Measurements from ENCODE around the gene ZNF543.
"Not testable (repeated sequence)": the region's sequence is repeated elsewhere in the genome, so short reads cannot be mapped to it uniquely, and the experiment has no call there.

ZNF543 gene

DNA sequence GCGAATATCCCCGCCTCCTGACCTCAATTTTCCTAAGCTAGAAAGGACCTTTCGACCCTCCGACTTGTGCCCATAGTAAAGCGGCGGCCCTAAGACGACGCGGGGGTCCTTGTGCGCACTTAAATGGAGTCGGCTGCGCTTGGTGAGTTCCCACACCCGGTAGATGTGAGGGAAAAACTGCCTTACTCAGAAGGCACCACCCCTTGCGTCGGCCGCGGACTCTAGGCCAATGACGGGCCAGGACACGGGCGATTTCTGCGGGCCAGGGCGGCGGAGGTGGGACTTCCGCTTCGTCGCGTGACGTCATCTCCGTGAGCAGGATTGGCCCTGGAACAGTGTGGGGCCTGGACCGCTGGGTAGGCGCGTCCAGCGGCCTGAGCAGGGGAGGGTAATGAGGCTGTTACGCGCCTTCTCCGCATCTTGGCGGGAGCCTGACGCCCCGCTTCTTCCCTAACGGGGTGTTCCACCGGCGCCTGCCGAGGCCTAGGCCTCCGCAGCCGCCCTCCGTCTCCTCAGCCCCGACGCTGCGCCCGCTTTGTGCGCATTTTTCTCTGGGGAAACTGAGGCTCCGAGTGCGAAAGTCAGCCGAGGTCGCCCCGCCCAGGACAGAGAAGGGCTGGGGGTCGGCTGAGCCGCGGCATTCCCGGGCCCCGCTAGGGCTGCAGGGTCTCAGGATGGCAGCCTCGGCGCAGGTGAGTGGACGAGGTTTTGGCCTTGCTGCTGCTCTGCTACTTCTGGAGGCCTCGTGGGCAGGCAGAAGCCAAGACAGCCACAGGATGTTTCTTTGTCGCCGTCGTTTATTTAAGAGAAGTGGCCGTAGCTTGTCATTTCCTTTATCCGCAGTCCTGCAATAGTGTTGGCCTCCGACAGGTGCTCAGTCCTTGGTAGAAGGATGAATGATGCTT lies at the start of gene ZNF543:
Gene ZNF543, plus strand, starts transcription at position 293 of the 905 bp plus-strand sequence. Its CDS starts 382 bp downstream, at position 675.
- peak; percentile 95 for DNase-seq

- DNase-seq = no peak
Measured at GRCh38 chr19:57271280-57271679, 49.0 kb upstream of the ZNF543 start.

DNA sequence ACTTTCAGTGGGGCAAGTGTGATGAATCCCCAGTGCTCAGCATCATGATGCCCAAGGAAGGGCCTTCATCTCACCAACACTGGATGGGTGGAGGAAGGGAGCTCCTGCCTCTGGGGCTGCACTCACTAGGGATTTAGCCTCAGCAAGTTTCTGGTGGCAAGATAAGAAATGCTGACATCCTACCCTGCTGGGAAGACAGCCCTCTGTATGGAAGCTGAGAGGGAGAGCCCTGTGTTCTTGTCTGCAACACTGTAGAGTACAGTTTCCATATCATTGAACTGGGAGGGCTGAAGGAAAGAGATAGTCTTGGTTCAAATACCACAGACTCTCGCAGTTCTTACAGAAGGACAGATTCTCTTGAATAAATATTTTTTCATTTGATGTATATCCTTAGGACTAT lies 47.3 kb upstream of the ZNF543 start:
- DNase-seq = no peak

- no peak for DNase-seq
Measured at GRCh38 chr19:57276430-57276829, 43.8 kb upstream of the ZNF543 start.

DNA sequence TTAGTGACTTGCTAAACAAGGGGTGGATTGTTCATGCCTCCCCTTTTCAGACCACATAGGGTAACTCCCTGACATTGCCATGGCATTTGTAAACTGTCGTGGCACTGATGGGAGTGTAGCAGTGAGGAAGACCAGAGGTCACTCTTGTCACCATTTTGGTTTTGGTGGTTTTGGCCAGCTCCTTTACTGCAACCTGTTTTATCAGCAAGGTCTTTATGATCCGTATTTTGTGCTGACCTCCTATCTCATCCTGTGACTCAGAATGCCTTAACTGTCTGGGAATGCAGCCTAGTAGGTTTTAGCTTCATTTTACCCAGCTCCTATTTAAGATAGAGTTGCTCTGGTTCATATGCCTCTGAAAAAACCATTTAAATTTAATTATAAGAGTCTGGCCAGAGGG lies 41.8 kb upstream of the ZNF543 start:
- not testable (repeated sequence) for DNase-seq

DNA sequence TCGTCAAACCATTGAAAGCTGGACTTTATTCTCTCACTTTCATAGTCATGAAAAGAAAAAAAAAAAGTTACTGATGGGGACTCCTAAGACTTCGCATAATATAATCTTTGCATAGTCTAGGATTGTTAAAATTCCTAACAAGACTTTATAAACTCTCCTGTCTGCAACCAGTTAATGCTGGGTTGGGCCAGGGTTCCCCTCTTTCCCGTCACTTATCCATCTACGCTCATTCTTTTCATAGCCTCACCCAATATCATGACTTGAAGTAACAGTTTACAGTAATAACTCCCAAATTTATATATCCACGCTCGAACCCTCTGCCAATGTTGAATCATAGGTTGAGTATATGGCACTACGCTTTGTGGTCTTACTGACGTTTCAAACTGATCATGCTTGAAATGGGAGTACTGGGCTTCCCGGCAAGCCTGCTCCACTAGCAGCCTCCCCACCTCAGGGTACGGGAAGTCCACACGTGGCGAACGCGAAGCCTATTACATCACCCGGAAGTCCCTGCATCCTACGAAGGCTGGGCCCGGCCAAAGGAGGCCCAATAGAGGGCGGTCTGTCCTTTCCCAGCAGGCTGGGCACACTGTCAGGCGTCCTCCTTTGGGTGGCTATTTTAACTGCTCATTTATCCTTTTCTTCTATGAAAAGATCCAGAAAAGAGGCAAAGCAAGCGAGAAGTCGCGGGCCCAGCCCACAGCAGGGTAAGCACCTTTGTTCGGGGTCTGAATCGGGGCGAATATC lies 40.7 kb upstream of the ZNF543 start:
- DNase-seq = peak; percentile 87

DNA sequence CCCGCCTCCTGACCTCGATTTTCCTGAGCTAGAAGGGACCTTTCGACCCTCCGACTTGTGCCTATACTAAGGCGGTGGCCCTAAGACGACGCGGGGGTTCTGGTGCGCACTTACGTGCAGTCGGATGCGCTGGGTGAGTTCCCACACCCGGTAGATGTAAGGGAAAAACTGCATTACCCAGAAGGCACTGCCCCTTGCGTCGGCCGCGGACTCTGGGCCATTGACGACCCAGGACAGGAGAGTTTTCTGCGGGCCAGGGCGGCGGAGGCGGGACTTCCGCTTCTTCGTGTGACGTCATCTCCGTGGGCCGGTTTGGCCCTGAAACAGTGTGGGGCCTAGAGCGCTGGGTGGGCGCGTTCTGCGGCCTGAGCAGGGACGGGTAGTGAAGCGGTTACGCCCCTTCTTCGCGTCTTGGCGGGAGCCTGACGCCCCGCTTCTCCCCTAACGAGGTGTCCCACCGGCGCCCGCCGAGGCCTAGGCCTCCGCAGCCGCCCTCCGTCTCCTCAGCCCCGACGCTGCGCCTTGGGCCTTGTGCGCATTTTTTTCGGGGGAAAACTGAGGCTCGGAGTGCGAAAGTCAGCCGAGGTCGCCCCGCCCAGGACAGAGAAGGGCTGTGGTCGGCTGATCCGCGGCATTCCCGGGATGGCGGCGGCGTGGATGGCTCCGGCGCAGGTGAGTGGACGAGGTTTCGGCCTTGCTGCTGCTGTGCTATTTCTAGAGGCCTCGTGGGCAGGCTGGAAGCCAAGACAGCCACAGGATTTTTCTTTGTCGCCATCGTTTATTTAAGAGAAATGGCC lies 39.9 kb upstream of the ZNF543 start, which contains the start of gene ZNF460:
Gene ZNF460, plus strand, starts transcription at position 321 of the 797 bp plus-strand sequence. Its CDS starts 322 bp downstream, at position 643.
- peak; percentile 97 for DNase-seq

DNA sequence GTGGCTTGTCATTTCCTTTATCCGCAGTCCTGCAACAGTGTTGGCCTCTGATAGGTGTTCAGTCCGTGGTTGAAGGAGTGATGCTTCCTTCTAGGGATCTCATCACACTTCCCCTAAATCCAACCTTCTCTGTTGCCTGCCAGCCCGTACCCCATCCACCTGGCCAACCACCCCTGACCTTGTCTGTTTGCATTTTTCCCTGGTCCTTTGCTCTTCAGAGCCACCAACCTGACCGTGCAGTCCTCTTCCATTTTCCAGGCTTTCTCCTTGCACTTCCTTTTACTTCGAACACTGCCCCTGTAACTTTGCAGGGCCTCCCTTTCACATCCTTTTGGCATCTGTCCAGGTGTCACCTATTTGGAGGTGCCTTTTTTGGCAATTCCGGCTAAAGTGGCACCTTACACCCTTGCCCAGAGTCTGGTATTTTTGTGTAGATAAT lies 39.3 kb upstream of the ZNF543 start:
- DNase-seq = peak; percentile 25

DNA sequence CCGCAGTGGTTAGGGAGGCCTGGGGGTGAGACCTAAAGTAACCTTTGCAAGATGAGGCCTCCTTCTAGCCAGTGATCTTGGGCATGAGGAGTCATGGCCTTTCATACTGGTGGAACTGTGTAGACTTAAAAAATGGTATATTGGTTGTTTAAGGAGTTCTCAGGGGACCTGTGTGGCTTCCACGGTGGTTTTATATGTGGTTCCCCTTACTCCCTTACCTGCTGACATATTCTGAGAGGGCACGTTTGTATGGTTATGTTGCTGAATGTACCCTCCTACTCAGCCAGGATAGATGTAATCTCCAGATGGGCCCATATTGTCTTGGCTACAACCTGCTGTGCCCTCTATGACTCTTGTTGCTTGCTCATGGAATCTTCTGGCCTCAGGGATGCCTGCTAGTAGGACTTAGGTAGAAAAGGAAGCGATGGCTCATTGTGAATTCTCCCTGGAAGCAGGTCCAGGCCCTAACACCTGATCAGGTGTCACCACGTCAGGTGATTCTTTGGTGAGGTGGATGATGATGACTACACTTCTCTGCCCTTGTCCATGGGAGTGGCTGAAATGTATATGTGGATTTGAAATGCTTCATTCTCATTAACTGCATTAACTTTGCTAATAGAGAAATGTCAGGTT lies 38.1 kb upstream of the ZNF543 start:
- no peak for DNase-seq

DNA sequence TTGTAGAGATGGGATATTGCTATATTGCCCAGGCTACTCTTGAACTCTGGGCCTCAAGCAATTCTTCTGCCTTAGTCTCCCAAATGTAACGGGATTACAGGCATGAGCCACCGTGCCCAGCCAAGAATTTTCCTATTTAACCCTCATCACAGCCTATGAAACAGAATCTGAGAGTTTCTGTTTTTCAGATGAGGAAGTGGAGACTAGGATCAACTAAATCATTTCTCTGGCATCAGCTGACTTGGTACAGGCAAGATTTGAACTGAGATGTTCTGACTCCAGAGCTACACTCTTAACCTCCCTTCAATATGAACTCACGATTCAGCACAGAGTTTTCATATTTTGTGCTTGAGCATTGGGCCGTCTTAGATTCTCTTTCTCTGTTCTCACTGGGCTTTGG lies 31.9 kb upstream of the ZNF543 start:
- no peak for DNase-seq

GRCh38 chr19:57290970-57291369 lies 29.3 kb upstream of the ZNF543 start:
- no peak for DNase-seq

DNA sequence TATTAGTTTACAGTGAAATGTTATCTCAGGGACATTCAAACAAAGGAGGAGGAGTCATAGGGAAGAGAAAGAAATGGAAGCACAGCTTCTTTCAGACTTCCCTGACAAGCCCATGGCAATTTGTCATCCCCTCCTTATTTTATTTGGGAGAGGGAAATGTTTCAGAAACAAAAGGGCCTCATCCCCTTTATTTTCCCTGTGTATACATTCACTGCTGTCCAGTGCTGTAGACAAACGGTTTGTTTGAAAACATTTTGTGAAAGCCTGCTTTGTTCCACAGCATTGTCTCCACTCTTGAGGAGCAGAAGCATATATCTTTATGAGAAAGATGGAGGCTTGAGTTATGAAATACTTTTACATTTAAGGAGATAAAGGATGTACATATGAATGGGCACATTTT lies 27.7 kb upstream of the ZNF543 start:
- DNase-seq = no peak

DNA sequence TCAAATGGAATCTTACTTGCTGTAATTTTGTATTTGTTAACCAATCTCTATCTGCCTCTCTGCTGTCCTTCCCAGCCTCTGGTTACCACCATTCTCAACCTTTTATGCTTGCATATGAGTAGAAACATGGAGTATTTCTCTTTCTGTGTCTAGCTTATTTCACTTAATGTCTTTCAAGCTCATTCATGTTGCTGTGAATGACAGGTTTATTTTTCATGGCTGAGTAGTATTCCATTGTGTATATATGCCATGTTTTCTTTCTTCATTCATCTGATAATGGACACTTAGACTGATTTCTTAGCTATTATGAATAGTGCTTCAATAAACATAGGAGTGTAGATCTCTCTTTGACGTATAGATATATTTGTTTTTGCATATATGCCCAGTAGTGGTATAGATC lies 26.6 kb upstream of the ZNF543 start:
- DNase-seq = no peak

DNA sequence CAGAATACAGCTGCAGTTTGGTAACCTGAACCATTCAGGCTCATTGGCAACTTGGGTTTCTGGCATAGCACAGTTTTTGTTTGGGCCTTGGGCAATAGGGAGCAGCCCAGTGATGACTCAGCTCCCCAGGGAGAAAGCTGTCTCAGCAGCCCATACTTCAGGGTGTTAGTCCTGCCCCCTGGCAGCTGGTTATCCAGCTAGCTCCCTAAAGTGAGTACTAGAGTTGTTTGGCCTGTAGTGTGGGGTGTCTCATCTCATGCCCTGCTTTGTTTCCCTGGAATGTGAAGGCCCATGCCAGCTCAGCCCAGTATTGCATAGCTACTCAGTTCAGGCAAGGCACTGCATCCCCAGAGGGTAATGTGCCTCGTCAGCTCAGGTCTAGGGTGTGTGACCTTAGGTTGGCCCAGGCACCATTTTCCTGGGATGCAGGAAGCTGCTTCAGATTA lies 18.2 kb upstream of the ZNF543 start:
- no peak for DNase-seq

DNA sequence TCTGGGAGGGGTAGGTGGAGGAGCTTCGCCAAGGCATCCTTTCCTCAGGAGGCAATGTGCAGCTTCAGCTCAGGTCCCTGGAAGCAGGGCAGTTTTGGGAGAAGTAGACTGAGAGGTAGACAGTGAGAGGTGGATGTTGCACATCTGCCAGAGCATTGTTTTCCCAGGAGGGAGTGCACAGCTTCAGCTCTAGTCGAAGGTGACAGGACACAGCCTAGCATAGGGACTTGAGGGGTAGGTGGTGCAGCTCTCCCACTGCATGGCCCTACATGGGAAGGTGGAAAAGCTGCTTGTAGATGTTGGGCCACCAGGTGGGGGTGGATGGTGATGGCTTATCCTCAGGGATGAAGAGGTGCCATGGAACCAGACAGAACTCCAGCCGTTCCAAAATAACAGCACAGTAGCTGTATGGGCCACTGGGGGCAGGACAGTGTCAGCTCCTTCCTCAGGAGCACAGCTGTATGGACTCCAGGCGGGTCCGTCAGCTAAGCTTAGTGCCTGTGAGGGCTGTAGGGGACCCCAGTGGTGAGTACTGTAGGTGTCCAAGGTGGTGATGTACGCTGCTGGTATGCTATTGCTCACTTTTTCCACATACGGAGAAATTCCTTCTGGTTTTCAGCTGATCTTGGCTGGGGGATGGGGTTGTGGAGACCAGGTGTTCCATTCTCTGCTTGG lies 17.4 kb upstream of the ZNF543 start:
- no peak for DNase-seq

- DNase-seq = no peak
Measured at GRCh38 chr19:57305056-57305455, 15.2 kb upstream of the ZNF543 start.

DNA sequence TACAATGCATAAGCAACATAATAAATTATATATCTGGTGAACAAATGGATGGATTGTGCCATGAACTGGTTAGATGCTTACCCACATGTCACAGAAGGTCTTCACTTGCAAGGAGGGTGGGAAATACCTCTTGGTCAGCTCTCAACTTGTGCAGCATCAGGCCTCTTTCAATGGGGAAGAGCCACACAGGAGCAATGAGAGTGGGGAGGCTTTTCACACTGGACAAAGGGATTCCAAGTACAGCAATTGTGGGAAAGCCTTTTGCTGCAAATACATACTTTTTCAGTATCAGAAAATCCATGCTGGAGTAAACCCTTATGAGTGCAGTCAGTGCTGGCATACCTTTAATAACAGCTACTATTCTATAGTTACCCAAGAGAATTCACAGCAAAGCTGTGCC lies 11.8 kb upstream of the ZNF543 start:
- no peak for DNase-seq

GRCh38 chr19:57310792-57311191 lies 9.5 kb upstream of the ZNF543 start:
- no peak for DNase-seq

GRCh38 chr19:57314146-57314545 lies 6.1 kb upstream of the ZNF543 start:
- no peak for DNase-seq

DNA sequence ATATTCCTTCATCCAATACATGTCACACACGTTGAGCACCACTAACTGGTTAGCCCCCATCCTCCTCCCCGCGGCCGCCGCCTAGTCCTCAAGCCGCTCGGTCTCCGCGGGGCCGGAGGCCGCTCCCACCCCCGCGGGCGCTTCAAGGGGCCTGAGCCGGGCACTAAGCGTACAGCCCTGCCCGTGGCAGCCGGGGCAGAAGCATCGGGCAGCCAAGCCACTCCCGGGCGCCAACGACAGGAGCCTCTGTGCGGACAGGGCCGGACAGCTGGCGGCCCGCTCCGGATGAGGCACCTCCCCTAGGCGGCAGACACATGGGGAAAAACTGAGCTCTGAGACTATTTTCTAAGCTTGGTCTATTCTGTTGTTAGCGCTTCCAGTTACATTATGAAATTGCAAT lies 2.8 kb upstream of the ZNF543 start:
- no peak for DNase-seq

DNA sequence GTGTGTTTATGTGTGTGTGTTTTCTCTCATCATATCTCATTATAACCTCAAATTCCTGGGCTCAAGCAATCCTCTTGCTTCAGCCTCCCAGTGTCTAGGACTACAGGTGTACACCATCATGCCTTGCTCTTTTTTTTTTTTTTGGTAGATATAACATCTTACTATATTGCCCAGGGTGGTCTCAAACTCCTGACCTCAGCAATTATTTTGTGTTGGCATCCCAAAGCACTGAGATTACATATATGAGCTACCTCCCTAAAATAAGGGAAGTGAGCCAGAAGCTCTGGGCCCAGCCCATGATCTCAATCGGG lies 448 bp upstream of the ZNF543 start:
- DNase-seq = no peak

- no peak for DNase-seq
Measured at GRCh38 chr19:57321116-57321515, 844 bp downstream of the ZNF543 start.

Measured in stimulated activated CD4-positive, alpha-beta T cell treated with anti-CD3 and anti-CD28 coated beads, Interleukin-4, amount 100 ng/mL, for 24 hours (primary cell).